ENCODE data around the gene LRRC8E. TPM values are rescaled to one million over a fixed set of nuclear protein-coding genes. Genes with fewer than 3 reads are reported as not detected.
A peak's percentile ranks its signal among the peaks of the same experiment; 100 is the strongest.

LRRC8E gene
- polyA plus RNA-seq (11.5 to 22.2 TPM (median 13.5 TPM) in 3 replicates), polyA minus RNA-seq (14.7 to 18.5 TPM (median 18.4 TPM) in 3 replicates)
- polyA plus RNA-seq (2011; ENCODE audit: low read depth): 8.9 TPM
- polyA plus RNA-seq (2011; cell fraction: cytosol; rRNA removed): 6.2 and 7.4 TPM in 2 replicates
- 23.6 and 28.4 TPM in 2 replicates for polyA plus RNA-seq (2011; cell fraction: nucleus; rRNA removed)
- polyA plus RNA-seq (2012; ENCODE audit: low replicate concordance): 10.5 and 20.0 TPM in 2 replicates
- 12.5 TPM for polyA minus RNA-seq (2011; cell fraction: cytosol; rRNA and poly(A)+ RNA removed)
- polyA minus RNA-seq (2011; cell fraction: nucleus; rRNA and poly(A)+ RNA removed): 25.3 and 31.3 TPM in 2 replicates

- Histone ChIP-seq H3K36me3 (ENCODE audit: control insufficient read depth in 2 of 2, extremely low read depth in 1 of 2, insufficient read depth in 2 of 2, low read length in 2 of 2) (peaks cover 0 to 2% of the 10 kb centered on the region in 2 experiments), H3K4me1 (ENCODE audit: control insufficient read depth, extremely low read depth, insufficient read depth, low read length) (peaks cover 10% of the 10 kb centered on the region), H3K79me2 (ENCODE audit: control insufficient read depth, insufficient read depth, low read length) (peaks cover 14% of the 10 kb centered on the region), H4K20me1 (ENCODE audit: control insufficient read depth, extremely low read depth, insufficient read depth, low read length) (no peaks in the 10 kb centered on the region), H3K27ac (ENCODE audit: control insufficient read depth, insufficient read depth, low read length) (peak within 1 kb of the TSS; percentile 71), H3K9ac (ENCODE audit: control insufficient read depth, extremely low read depth, insufficient read depth, low read length) (peak within 1 kb of the TSS; percentile 88), H3K4me3 (ENCODE audit: control insufficient read depth in 2 of 3, extremely low read depth in 1 of 3, insufficient read depth in 2 of 3, low read depth in 1 of 3, low read length in 3 of 3) (peak within 1 kb of the TSS; percentile 83 to 92 (median 91)), H3K4me2 (ENCODE audit: control insufficient read depth, extremely low read depth, insufficient read depth, low read depth, low read length) (peak within 1 kb of the TSS; percentile 98), H2AFZ (ENCODE audit: control insufficient read depth, low read length) (peak within 1 kb of the TSS; percentile 82), H3K9me3 (ENCODE audit: control insufficient read depth, low read depth, low read length) (no peaks in the 10 kb centered on the region), H3K27me3 (ENCODE audit: control insufficient read depth, extremely low read depth, insufficient read depth, low read length) (no peaks in the 10 kb centered on the region), H3K9me1 (ENCODE audit: control insufficient read depth, extremely low read depth, insufficient read depth, low read length) (no peaks in the 10 kb centered on the region)
- TF ChIP-seq CTCF (optimal IDR thresholded peaks at IDR 0.05 in 1 of 3, IDR thresholded peaks at IDR 0.05 in 1 of 3, conservative IDR thresholded peaks at IDR 0.05 in 1 of 3; ENCODE audit: extremely low read depth in 1 of 3, insufficient read depth in 2 of 3, low read length in 3 of 3): no peak
- no peak for TF ChIP-seq EZH2 (IDR thresholded peaks at IDR 0.05; ENCODE audit: low read length)
- FAIRE-seq (no peak), DNase-seq (ENCODE audit: low read depth, low spot score) (no peak)
- dilution Hi-C loops (cut with MboI; ENCODE audit: extremely low pct_ligation_motif_present, low sequenced_read_pairs): no loop called here
Observed at GRCh38 chr19:7888145-7888825, at the start of gene LRRC8E. TSS of gene LRRC8E (plus strand) at chr19:7888510. CDS start at chr19:7895604, 7,094 bp downstream.

- no peak overlapping the region for H2AFZ ChIP-seq (ENCODE audit: control insufficient read depth, low read length)
- H3K9ac ChIP-seq (ENCODE audit: control insufficient read depth, extremely low read depth, insufficient read depth, low read length): no peak overlapping the region
- FAIRE-seq (no peak), DNase-seq (ENCODE audit: low read depth, low spot score) (no peak)
- no peak overlapping the region for H3K4me3 ChIP-seq (ENCODE audit: control insufficient read depth in 2 of 3, extremely low read depth in 1 of 3, insufficient read depth in 2 of 3, low read depth in 1 of 3, low read length in 3 of 3)
- no peaks in the 10 kb centered on the region for H3K9me1 ChIP-seq (ENCODE audit: control insufficient read depth, extremely low read depth, insufficient read depth, low read length)
- no peaks in the 10 kb centered on the region for H3K27me3 ChIP-seq (ENCODE audit: control insufficient read depth, extremely low read depth, insufficient read depth, low read length)
- H3K79me2 ChIP-seq (ENCODE audit: control insufficient read depth, insufficient read depth, low read length): peaks cover 9% of the 10 kb centered on the region
- H4K20me1 ChIP-seq (ENCODE audit: control insufficient read depth, extremely low read depth, insufficient read depth, low read length): no peaks in the 10 kb centered on the region
- no peak overlapping the region for H3K27ac ChIP-seq (ENCODE audit: control insufficient read depth, insufficient read depth, low read length)
- H3K9me3 ChIP-seq (ENCODE audit: control insufficient read depth, low read depth, low read length): no peaks in the 10 kb centered on the region
- no peak for TF ChIP-seq EZH2 (IDR thresholded peaks at IDR 0.05; ENCODE audit: low read length)
- no peak for TF ChIP-seq CTCF (optimal IDR thresholded peaks at IDR 0.05 in 1 of 3, IDR thresholded peaks at IDR 0.05 in 1 of 3, conservative IDR thresholded peaks at IDR 0.05 in 1 of 3; ENCODE audit: extremely low read depth in 1 of 3, insufficient read depth in 2 of 3, low read length in 3 of 3)
- dilution Hi-C loops (cut with MboI; ENCODE audit: extremely low pct_ligation_motif_present, low sequenced_read_pairs): no loop called here
- H3K4me2 ChIP-seq (ENCODE audit: control insufficient read depth, extremely low read depth, insufficient read depth, low read depth, low read length): no peak overlapping the region
- peaks cover 13% of the 10 kb centered on the region for H3K4me1 ChIP-seq (ENCODE audit: control insufficient read depth, extremely low read depth, insufficient read depth, low read length)
- H3K36me3 ChIP-seq (ENCODE audit: control insufficient read depth in 2 of 2, extremely low read depth in 1 of 2, insufficient read depth in 2 of 2, low read length in 2 of 2): no peaks in the 10 kb centered on the region
Observed at GRCh38 chr19:7839476-7839875, 48.8 kb upstream of the LRRC8E start.

All from keratinocyte (primary cell).